Bronchus fibroblast of lung (primary cell): ENCODE measurements around the gene UQCR10. TPM values are rescaled to one million over a fixed set of nuclear protein-coding genes. Genes with fewer than 3 reads are reported as not detected.

ENCODE experiments used
- total RNA-seq: library from RNA; depleted of rRNA; stranded (reverse); fragments of >200 nt; gene quantifications from 2 replicates; pipeline ENCODE4 v1.2.3, GENCODE V29; 2015

Gene UQCR10
- 120 and 142 TPM in 2 replicates for total RNA-seq

GRCh38 chr22:29767171-29768051 lies at the start of gene UQCR10:
UQCR10 (plus strand) TSS chr22:29767369; CDS start chr22:29767399, 30 bp downstream.

GRCh38 chr22:29719899-29720645 lies 47.1 kb upstream of the UQCR10 start, which contains the start of gene CABP7:
CABP7 (plus strand) TSS chr22:29720003; CDS start chr22:29720425, 422 bp downstream.

GRCh38 chr22:29766632-29767170 lies 468 bp upstream of the UQCR10 start, which contains the start of gene ZMAT5:
ZMAT5 (minus strand) TSS chr22:29767007; CDS start chr22:29748544, 18,463 bp downstream.

Other genes starting within 250 kb of the UQCR10 start
- gene THOC5, start 213.6 kb upstream of the UQCR10 start, total RNA-seq: 41.0 and 41.9 TPM in 2 replicates
- 89.5 and 116 TPM in 2 replicates for gene NIPSNAP1, start 186.3 kb upstream of the UQCR10 start, total RNA-seq
- gene NF2, start 163.7 kb upstream of the UQCR10 start, total RNA-seq: 68.2 and 72.8 TPM in 2 replicates
- 0.17 TPM in 1 of 2 replicates, not detected in the other for gene CABP7, start 47.4 kb upstream of the UQCR10 start, total RNA-seq
- 36.5 and 44.4 TPM in 2 replicates for gene ZMAT5, start 362 bp upstream of the UQCR10 start, total RNA-seq
- 29.6 and 31.3 TPM in 2 replicates for gene ASCC2, start 70.9 kb downstream of the UQCR10 start, total RNA-seq
- gene MTMR3, start 115.8 kb downstream of the UQCR10 start, total RNA-seq: 8.8 and 9.1 TPM in 2 replicates